Measurements from ENCODE around the gene ATP8B2.

- TF ChIP-seq CTCF (IDR thresholded peaks at IDR 0.05; ENCODE audit: insufficient read depth, low read depth, low read length) = no peak
- TF ChIP-seq EZH2 (IDR thresholded peaks at IDR 0.05; ENCODE audit: insufficient read depth, low read length) = no peak
These were observed 34.4 kb upstream of the ATP8B2 start for GRCh38 chr1:154290921-154291320.

All from astrocyte (in vitro differentiated cells and primary cell).